Body of pancreas (tissue), 4 donors: ENCODE data around the gene GUCA2B. TPM values are rescaled to one million over a fixed set of nuclear protein-coding genes. Genes with fewer than 3 reads are reported as not detected.

Experiments used
- ATAC-seq: fragments of 150-250 bp; one replicate; pipeline ENCODE4 v1.9.1; 2016
- DNase-seq, 4 donors: peaks; one replicate each; pipeline ENCODE4 v3.0.0-alpha.2; 2019
- H3K27ac ChIP-seq, 4 donors: fragments of 200-600 bp; sonication (generic); 1 replicate in 3 of 4; 2 replicates in 1 of 4; pipeline versions ENCODE4 v1.5.1 to v1.6.1; 2016 to 2019; ENCODE audit warnings: mild to moderate bottlenecking in 1 of 4, mixed read lengths in 1 of 4, moderate library complexity in 1 of 4
- H3K27me3 ChIP-seq, 2 donors: fragments of 200-600 bp; sonication (generic); one replicate each; pipeline ENCODE4 v1.6.0; 2016; ENCODE audit warnings: mild to moderate bottlenecking in 1 of 2
- H3K36me3 ChIP-seq, 2 donors: fragments of 200-600 bp; sonication (generic); replicated peaks in 1 of 2; 2 replicates each; pipeline ENCODE4 v1.5.1; 2016; ENCODE audit warnings: low read depth in 2 of 2; ENCODE audit not compliant: insufficient read depth in 1 of 2
- H3K4me1 ChIP-seq: fragments of 200-600 bp; sonication (generic); one replicate; pipeline ENCODE4 v1.6.0; 2016
- H3K4me3 ChIP-seq, 2 donors: fragments of 200-600 bp; sonication (generic); 1 replicate in 1 of 2; 2 replicates in 1 of 2; pipeline ENCODE4 v1.5.1; 2016 to 2019
- H3K9me3 ChIP-seq, 3 donors: fragments of 200-600 bp; sonication (generic); 1 replicate in 2 of 3; 2 replicates in 1 of 3; pipeline ENCODE4 v1.5.1; 2016
- POLR2A ChIP-seq, 3 donors: fragments of 450-650 bp; IDR thresholded peaks; one replicate each; pipeline ENCODE4 v1.6.1; 2016; ENCODE audit warnings: antibody characterized with exemption in 3 of 3, mild to moderate bottlenecking in 2 of 3
- WGBS, 2 donors: methylation state at CpG; one replicate each; pipeline ENCODE4 v1.1.5; 2017; 5-methylcytosine and 5-hydroxymethylcytosine counted together
- intact Hi-C: fragments of 100-400 bp; cut with DNase I; formaldehyde crosslinking; loops from one replicate; pipeline ENCODE4 v1.15.1; 2023
- total RNA-seq, 2 donors: library from RNA; depleted of rRNA; stranded (reverse); fragments of >200 nt; gene quantifications; one replicate each; pipeline ENCODE4 v1.1.0, GENCODE V29; 2016
- TF ChIP-seq, protein P1 (sequence below), 7 experiments: fragments of 450-650 bp in 4 of 7; fragments of 200-600 bp in 3 of 7; sonication (generic) in 3 of 7; IDR thresholded peaks; one replicate each; pipeline ENCODE4 v1.5.1; 2016 to 2019; ENCODE audit warnings: antibody characterized with exemption in 7 of 7

GUCA2B gene
- total RNA-seq, 2 donors from 2014 or later = not detected

DNA sequence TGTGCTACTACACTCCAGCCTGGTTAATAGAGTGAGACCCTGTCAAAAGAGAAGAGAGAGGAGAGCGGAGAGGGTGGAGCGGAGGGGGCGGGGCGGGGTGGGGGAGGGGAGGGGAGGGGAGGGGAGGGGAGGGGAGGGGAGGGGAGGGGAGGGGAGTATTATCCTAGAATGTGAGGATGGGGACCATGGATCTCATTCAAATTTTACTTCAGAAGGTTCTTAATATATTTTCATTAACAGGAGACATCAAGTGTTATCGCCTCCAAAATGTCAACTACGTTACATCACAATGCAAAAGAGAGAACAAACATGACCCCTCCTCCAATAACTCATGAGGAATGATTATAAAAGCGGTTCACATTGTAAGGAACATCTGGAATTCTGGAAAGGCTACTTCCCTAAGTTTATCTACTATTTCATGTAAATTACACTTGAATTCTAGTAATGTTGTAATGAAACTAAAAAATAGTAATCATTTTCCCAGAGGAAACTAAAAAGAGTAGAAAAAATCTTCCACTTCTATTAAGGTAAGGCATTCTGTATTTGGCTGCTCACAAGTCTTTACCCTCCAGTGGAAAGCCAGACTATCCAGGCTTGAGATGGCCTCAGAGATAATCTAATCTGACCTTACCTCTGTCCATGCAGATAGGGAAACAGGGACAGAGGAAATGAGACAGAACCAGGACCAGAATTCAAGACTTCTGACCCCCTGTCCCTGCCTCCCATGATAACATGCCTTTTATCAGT, 30.2 kb downstream of the GUCA2B start:
- TF ChIP-seq POLR2A (IDR thresholded peaks at IDR 0.05) = no peak
- TF ChIP-seq, protein P1, sequence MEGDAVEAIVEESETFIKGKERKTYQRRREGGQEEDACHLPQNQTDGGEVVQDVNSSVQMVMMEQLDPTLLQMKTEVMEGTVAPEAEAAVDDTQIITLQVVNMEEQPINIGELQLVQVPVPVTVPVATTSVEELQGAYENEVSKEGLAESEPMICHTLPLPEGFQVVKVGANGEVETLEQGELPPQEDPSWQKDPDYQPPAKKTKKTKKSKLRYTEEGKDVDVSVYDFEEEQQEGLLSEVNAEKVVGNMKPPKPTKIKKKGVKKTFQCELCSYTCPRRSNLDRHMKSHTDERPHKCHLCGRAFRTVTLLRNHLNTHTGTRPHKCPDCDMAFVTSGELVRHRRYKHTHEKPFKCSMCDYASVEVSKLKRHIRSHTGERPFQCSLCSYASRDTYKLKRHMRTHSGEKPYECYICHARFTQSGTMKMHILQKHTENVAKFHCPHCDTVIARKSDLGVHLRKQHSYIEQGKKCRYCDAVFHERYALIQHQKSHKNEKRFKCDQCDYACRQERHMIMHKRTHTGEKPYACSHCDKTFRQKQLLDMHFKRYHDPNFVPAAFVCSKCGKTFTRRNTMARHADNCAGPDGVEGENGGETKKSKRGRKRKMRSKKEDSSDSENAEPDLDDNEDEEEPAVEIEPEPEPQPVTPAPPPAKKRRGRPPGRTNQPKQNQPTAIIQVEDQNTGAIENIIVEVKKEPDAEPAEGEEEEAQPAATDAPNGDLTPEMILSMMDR (IDR thresholded peaks at IDR 0.05) = no peak
- H3K9me3 ChIP-seq = no peaks in the 10 kb centered on the region
- H3K27ac ChIP-seq = no peak overlapping the region
- DNase-seq = no peak
- peaks cover 0 to 5% of the 10 kb centered on the region in 2 donors for H3K36me3 ChIP-seq
- WGBS, 2 donors = 87 to 88% methylated on average over 5 to 7 of the region's 7 CpGs
- no peak for ATAC-seq
- intact Hi-C loops = loop anchor here (10.0 kb wide), 1 partner anchor 121 kb away; no protein-coding TSS in a partner anchor
- H3K4me3 ChIP-seq = no peak overlapping the region
- H3K27me3 ChIP-seq = no peaks in the 10 kb centered on the region
- H3K4me1 ChIP-seq = peaks cover 1% of the 10 kb centered on the region

DNA sequence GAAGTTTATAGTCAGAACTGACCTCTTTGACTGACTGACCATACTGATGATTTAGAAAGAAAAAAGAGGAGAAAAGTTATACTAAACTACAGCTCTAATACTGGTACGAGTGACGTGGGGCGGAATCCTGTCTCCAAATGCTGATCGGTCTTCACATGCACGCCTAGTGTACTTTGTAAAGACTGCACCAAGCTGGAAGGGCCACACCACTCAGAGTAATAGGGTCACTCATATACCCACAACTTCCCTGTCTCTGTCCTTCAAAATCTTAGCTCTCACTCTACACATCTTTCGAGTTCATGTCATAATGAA, 30.7 kb downstream of the GUCA2B start:
- Histone ChIP-seq H3K9me3 (no peaks in the 10 kb centered on the region), H3K27ac (no peak overlapping the region), H3K4me1 (no peaks in the 10 kb centered on the region), H3K4me3 (no peak overlapping the region), H3K36me3 (peaks cover 0 to 5% of the 10 kb centered on the region in 2 donors), H3K27me3 (no peaks in the 10 kb centered on the region)
- TF ChIP-seq, protein P1 (IDR thresholded peaks at IDR 0.05) = no peak
- TF ChIP-seq POLR2A (IDR thresholded peaks at IDR 0.05) = no peak
- intact Hi-C loops = loop anchor here (10.0 kb wide), 1 partner anchor 121 kb away; no protein-coding TSS in a partner anchor
- ATAC-seq (no peak), DNase-seq (no peak)
- WGBS, 2 donors = 95 to 97% methylated on average over 6 of the region's 6 CpGs

DNA sequence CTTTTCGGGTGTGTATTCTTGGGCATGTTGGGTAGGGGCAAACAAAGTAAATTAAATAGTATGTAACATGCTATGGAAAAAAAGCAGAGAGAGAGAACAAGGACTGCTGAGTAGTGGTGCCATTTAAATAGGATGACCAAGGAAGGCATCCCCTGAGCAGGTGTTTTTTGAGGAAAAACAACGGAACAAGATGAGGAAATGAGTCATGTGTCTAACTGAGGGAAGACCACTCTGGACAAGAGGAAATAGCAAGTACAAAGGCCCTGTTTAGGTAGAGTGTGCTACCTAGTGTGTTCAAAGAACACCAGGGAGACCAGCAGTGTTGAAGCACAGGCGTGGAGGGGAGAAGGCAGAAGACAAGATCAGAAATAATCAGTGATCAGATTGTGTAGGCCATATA, 31.4 kb downstream of the GUCA2B start:
- DNase-seq (no peak), ATAC-seq (no peak)
- Histone ChIP-seq H3K9me3 (no peaks in the 10 kb centered on the region), H3K4me3 (no peak overlapping the region), H3K36me3 (peaks cover 0 to 5% of the 10 kb centered on the region in 2 donors), H3K27ac (no peak overlapping the region), H3K4me1 (no peaks in the 10 kb centered on the region), H3K27me3 (no peaks in the 10 kb centered on the region)
- 94 to 95% methylated on average over 3 of the region's 3 CpGs for WGBS, 2 donors
- TF ChIP-seq, protein P1 (IDR thresholded peaks at IDR 0.05) = no peak
- TF ChIP-seq POLR2A (IDR thresholded peaks at IDR 0.05) = no peak
- intact Hi-C loops = loop anchor here (10.0 kb wide), 1 partner anchor 120 kb away; no protein-coding TSS in a partner anchor

DNA sequence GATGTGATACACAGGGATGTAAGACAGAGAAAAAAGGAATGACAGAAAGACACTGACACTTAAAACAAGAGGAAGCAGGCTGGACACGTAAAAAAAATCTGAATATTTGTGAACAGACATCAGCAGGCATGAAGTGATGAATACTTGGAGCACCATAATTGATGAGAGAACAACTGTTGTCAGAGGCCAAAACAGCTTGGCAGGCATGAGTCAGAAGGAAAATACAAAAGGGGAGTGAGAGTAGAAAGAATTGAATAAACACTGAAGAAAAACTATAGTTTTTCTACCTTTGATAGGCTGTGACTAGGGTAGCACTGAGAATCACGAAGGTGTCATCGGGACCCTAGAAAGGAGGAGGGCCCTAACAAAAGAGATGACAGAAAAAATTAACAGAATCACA, 32.9 kb downstream of the GUCA2B start:
- DNase-seq (no peak), ATAC-seq (no peak)
- TF ChIP-seq, protein P1 (IDR thresholded peaks at IDR 0.05) = no peak
- TF ChIP-seq POLR2A (IDR thresholded peaks at IDR 0.05) = no peak
- no peak overlapping the region for H3K27ac ChIP-seq
- H3K9me3 ChIP-seq = no peaks in the 10 kb centered on the region
- H3K4me1 ChIP-seq = peaks cover 7% of the 10 kb centered on the region
- no peaks in the 10 kb centered on the region for H3K27me3 ChIP-seq
- 95 to 97% methylated on average over 3 of the region's 3 CpGs for WGBS, 2 donors
- peaks cover 0 to 3% of the 10 kb centered on the region in 2 donors for H3K36me3 ChIP-seq
- intact Hi-C loops = loop anchor here (10.0 kb wide), 1 partner anchor 119 kb away; no protein-coding TSS in a partner anchor
- H3K4me3 ChIP-seq = no peak overlapping the region
